ENCODE results near the gene PDE4D. TPM values are rescaled to one million over a fixed set of nuclear protein-coding genes. Genes with fewer than 3 reads are reported as not detected.

PDE4D gene
- polyA plus RNA-seq, 1 donor (not counting 4 experiments of a cell fraction or from before 2014, with no cell fraction given), result 3.6 TPM

DNA sequence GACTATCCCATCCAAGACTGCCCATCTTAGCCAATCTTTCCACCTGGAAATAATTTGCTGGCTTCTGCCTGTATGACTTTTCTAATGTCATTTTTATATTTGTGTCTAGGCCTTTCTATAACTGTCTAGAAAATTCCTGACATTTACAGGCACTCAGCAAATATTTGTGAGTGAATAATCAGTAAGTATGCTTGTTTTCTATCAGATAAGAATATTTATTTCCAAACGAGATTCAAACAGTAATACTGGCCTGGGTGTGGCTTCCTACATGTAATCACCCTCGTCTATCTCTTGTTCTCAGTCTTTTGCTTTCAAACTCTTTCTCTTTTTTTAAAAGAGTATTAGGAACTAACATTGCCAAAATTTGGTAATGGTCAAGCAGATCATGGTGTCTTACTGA lies 844.4 kb downstream of the PDE4D start:
- Histone ChIP-seq H4K20me1 (ENCODE audit: control insufficient read depth, extremely low read depth, insufficient read depth, low read length) (no peaks in the 10 kb centered on the region), H2AFZ (ENCODE audit: control insufficient read depth, low read length) (no peak overlapping the region), H3K4me1 (ENCODE audit: control insufficient read depth, extremely low read depth, insufficient read depth, low read length) (no peaks in the 10 kb centered on the region), H3K36me3 (ENCODE audit: control insufficient read depth in 2 of 2, extremely low read depth in 1 of 2, insufficient read depth in 2 of 2, low read length in 2 of 2) (no peaks in the 10 kb centered on the region), H3K4me3 (ENCODE audit: control insufficient read depth in 2 of 3, extremely low read depth in 1 of 3, insufficient read depth in 2 of 3, low read depth in 1 of 3, low read length in 3 of 3) (no peak overlapping the region), H3K9ac (ENCODE audit: control insufficient read depth, extremely low read depth, insufficient read depth, low read length) (no peak overlapping the region), H3K79me2 (ENCODE audit: control insufficient read depth, insufficient read depth, low read length) (no peaks in the 10 kb centered on the region), H3K9me3 (ENCODE audit: control insufficient read depth, low read depth, low read length) (no peaks in the 10 kb centered on the region), H3K9me1 (ENCODE audit: control insufficient read depth, extremely low read depth, insufficient read depth, low read length) (no peaks in the 10 kb centered on the region), H3K27me3 (ENCODE audit: control insufficient read depth, extremely low read depth, insufficient read depth, low read length) (no peaks in the 10 kb centered on the region), H3K27ac (ENCODE audit: control insufficient read depth, insufficient read depth, low read length) (no peak overlapping the region), H3K4me2 (ENCODE audit: control insufficient read depth, extremely low read depth, insufficient read depth, low read depth, low read length) (no peak overlapping the region)
- FAIRE-seq (no peak), DNase-seq (ENCODE audit: low read depth, low spot score) (no peak)
- TF ChIP-seq, protein P1, sequence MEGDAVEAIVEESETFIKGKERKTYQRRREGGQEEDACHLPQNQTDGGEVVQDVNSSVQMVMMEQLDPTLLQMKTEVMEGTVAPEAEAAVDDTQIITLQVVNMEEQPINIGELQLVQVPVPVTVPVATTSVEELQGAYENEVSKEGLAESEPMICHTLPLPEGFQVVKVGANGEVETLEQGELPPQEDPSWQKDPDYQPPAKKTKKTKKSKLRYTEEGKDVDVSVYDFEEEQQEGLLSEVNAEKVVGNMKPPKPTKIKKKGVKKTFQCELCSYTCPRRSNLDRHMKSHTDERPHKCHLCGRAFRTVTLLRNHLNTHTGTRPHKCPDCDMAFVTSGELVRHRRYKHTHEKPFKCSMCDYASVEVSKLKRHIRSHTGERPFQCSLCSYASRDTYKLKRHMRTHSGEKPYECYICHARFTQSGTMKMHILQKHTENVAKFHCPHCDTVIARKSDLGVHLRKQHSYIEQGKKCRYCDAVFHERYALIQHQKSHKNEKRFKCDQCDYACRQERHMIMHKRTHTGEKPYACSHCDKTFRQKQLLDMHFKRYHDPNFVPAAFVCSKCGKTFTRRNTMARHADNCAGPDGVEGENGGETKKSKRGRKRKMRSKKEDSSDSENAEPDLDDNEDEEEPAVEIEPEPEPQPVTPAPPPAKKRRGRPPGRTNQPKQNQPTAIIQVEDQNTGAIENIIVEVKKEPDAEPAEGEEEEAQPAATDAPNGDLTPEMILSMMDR (optimal IDR thresholded peaks at IDR 0.05 in 1 of 3, IDR thresholded peaks at IDR 0.05 in 1 of 3, conservative IDR thresholded peaks at IDR 0.05 in 1 of 3; ENCODE audit: extremely low read depth in 1 of 3, insufficient read depth in 2 of 3, low read length in 3 of 3), result no peak
- TF ChIP-seq EZH2 (IDR thresholded peaks at IDR 0.05; ENCODE audit: low read length), result no peak
- dilution Hi-C loops (cut with MboI; ENCODE audit: extremely low pct_ligation_motif_present, low sequenced_read_pairs), result no loop called here

DNA sequence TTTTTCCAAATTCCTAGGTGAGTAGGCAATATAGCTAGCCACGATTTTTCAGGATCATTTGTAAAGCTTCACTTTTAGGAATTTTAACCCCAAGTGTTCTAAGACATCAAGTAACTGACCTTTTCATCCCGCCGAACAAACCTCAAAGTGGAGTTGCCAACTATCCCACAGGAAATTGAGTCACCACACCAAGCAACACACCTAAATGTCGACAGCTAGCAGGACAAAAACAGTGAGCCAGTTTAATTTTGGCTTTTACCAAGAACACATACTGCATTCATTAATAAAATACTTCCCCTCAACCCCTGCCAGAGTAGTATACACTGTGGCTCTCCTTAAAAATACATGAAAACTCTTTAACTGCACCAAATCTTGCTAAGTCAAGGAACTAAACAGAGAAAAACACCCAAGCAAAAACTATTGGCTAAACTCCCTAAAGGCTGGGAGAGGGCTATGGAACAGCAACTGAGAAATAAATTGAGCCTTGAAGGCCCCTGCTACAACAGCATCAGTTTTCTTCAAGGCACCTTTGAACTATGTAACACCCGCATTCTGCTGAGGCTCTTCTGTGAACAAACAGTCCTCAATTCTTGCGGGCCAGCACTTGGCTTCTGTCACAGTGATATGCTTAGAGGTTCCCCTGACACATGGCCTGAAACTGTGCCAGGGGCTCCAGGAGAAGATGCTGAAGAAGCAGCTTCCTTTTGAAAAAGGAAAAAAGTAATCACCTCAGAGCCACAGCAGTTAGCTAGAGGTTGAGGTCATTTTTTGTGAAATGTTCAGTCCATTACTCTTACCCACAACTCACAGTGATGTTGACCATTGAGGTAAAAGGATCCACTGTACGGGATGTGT lies 851.1 kb downstream of the PDE4D start:
- no peak overlapping the region for H3K4me3 ChIP-seq (ENCODE audit: control insufficient read depth in 2 of 3, extremely low read depth in 1 of 3, insufficient read depth in 2 of 3, low read depth in 1 of 3, low read length in 3 of 3)
- no peak overlapping the region for H3K9ac ChIP-seq (ENCODE audit: control insufficient read depth, extremely low read depth, insufficient read depth, low read length)
- H2AFZ ChIP-seq (ENCODE audit: control insufficient read depth, low read length), result no peak overlapping the region
- H3K9me3 ChIP-seq (ENCODE audit: control insufficient read depth, low read depth, low read length), result no peaks in the 10 kb centered on the region
- peaks cover 20% of the 10 kb centered on the region for H3K4me1 ChIP-seq (ENCODE audit: control insufficient read depth, extremely low read depth, insufficient read depth, low read length)
- no peaks in the 10 kb centered on the region for H4K20me1 ChIP-seq (ENCODE audit: control insufficient read depth, extremely low read depth, insufficient read depth, low read length)
- FAIRE-seq, result peak; percentile 86
- H3K27me3 ChIP-seq (ENCODE audit: control insufficient read depth, extremely low read depth, insufficient read depth, low read length), result peaks cover 5% of the 10 kb centered on the region
- peak overlapping the region; percentile 49 for H3K4me2 ChIP-seq (ENCODE audit: control insufficient read depth, extremely low read depth, insufficient read depth, low read depth, low read length)
- no peaks in the 10 kb centered on the region for H3K9me1 ChIP-seq (ENCODE audit: control insufficient read depth, extremely low read depth, insufficient read depth, low read length)
- dilution Hi-C loops (cut with MboI; ENCODE audit: extremely low pct_ligation_motif_present, low sequenced_read_pairs), result no loop called here
- no peaks in the 10 kb centered on the region for H3K79me2 ChIP-seq (ENCODE audit: control insufficient read depth, insufficient read depth, low read length)
- DNase-seq (ENCODE audit: low read depth, low spot score), result no peak
- TF ChIP-seq, protein P1 (optimal IDR thresholded peaks at IDR 0.05 in 1 of 3, IDR thresholded peaks at IDR 0.05 in 1 of 3, conservative IDR thresholded peaks at IDR 0.05 in 1 of 3; ENCODE audit: extremely low read depth in 1 of 3, insufficient read depth in 2 of 3, low read length in 3 of 3), result no peak
- H3K36me3 ChIP-seq (ENCODE audit: control insufficient read depth in 2 of 2, extremely low read depth in 1 of 2, insufficient read depth in 2 of 2, low read length in 2 of 2), result no peaks in the 10 kb centered on the region
- H3K27ac ChIP-seq (ENCODE audit: control insufficient read depth, insufficient read depth, low read length), result peak overlapping the region; percentile 30
